Measurements from ENCODE around the gene SMYD3. TPM values are rescaled to one million over a fixed set of nuclear protein-coding genes. Genes with fewer than 3 reads are reported as not detected.

SMYD3 gene
- total and polyA plus RNA-seq, 2 of the 13 experiments (the other 11 are each of a cell fraction or from before 2014, with no cell fraction given), result 27.7 to 35.8 TPM

DNA sequence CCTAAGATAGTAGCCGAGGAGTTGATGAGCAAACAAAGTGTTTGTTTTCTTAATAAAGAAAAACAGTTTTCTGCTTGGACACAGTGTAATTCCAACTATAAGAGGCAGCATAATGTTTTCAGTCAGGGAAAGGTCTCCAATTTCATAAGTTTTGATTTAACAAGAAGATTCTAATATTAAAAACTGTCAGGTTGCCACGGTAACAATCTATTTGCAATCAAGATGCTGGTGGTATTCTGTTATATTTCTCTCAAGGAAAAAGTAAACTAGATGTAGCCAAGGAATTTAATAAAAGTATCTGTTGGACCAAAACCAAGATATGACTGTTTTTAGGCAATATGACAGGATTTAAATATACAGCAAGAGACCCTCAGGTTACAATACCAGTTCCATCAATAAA lies 211.7 kb downstream of the SMYD3 start:
- ChIA-PET POLR2A (no interaction called here), CTCF (ENCODE audit: low intra/inter-chr PET ratio, low total read pairs) (no interaction called here)
- no TSS peak for BruUV-seq (replicated peaks)
- Histone ChIP-seq H3K79me2 (ENCODE audit: insufficient read depth, low read length) (no peaks in the 10 kb centered on the region), H3K9ac (ENCODE audit: insufficient read depth, low read depth, low read length) (no peak overlapping the region), H3K27ac (ENCODE audit: extremely low read length, insufficient read depth, low read length) (no peak overlapping the region), H3K9me3 (ENCODE audit: low read length) (no peaks in the 10 kb centered on the region), H3K4me1 (ENCODE audit: insufficient read depth, low read length) (no peaks in the 10 kb centered on the region), H3K4me3 (replicated peaks in 1 of 3; ENCODE audit: insufficient read depth in 1 of 3, low read depth in 2 of 3, low read length in 3 of 3) (no peak overlapping the region), H3K36me3 (replicated peaks in 1 of 2; ENCODE audit: control insufficient read depth in 1 of 2, insufficient read depth in 2 of 2, low read length in 2 of 2) (no peaks in the 10 kb centered on the region), H3K27me3 (ENCODE audit: control insufficient read depth in 1 of 2, insufficient read depth in 2 of 2, low read length in 2 of 2) (no peaks in the 10 kb centered on the region), H2AFZ (ENCODE audit: low read length) (no peak overlapping the region), H3K4me2 (ENCODE audit: low read depth, low read length) (no peak overlapping the region), H4K20me1 (ENCODE audit: insufficient read depth, low read length) (no peaks in the 10 kb centered on the region)
- in situ Hi-C loops (cut with HindIII; ENCODE audit: extremely low pct_ligation_motif_present, low pct_unique_long_range_greater_than_20kb), result no loop called here
- intact Hi-C loops (cut with micrococcal nuclease; ENCODE audit: unreplicated experiment), result no loop called here
- no peak for FAIRE-seq
- 96% methylated on average over 2 of the region's 2 CpGs for WGBS (ENCODE audit: low lambda C conversion rate)
- no peak for DNase-seq (ENCODE audit: low spot score)
- no peak for ATAC-seq
- TF ChIP-seq RAD21 (CRISPR knock-in tag; IDR thresholded peaks at IDR 0.05) (no peak), SOX6 (IDR thresholded peaks at IDR 0.05) (no peak), SOX6 (CRISPR knock-in tag; IDR thresholded peaks at IDR 0.05) (no peak), NBN (conservative IDR thresholded peaks at IDR 0.05) (no peak)
- TF ChIP-seq, protein P1, sequence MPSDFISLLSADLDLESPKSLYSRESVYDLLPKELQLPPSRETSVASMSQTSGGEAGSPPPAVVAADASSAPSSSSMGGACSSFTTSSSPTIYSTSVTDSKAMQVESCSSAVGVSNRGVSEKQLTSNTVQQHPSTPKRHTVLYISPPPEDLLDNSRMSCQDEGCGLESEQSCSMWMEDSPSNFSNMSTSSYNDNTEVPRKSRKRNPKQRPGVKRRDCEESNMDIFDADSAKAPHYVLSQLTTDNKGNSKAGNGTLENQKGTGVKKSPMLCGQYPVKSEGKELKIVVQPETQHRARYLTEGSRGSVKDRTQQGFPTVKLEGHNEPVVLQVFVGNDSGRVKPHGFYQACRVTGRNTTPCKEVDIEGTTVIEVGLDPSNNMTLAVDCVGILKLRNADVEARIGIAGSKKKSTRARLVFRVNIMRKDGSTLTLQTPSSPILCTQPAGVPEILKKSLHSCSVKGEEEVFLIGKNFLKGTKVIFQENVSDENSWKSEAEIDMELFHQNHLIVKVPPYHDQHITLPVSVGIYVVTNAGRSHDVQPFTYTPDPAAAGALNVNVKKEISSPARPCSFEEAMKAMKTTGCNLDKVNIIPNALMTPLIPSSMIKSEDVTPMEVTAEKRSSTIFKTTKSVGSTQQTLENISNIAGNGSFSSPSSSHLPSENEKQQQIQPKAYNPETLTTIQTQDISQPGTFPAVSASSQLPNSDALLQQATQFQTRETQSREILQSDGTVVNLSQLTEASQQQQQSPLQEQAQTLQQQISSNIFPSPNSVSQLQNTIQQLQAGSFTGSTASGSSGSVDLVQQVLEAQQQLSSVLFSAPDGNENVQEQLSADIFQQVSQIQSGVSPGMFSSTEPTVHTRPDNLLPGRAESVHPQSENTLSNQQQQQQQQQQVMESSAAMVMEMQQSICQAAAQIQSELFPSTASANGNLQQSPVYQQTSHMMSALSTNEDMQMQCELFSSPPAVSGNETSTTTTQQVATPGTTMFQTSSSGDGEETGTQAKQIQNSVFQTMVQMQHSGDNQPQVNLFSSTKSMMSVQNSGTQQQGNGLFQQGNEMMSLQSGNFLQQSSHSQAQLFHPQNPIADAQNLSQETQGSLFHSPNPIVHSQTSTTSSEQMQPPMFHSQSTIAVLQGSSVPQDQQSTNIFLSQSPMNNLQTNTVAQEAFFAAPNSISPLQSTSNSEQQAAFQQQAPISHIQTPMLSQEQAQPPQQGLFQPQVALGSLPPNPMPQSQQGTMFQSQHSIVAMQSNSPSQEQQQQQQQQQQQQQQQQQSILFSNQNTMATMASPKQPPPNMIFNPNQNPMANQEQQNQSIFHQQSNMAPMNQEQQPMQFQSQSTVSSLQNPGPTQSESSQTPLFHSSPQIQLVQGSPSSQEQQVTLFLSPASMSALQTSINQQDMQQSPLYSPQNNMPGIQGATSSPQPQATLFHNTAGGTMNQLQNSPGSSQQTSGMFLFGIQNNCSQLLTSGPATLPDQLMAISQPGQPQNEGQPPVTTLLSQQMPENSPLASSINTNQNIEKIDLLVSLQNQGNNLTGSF (CRISPR knock-in tag; IDR thresholded peaks at IDR 0.05), result no peak
